MM.1S (cell line): ENCODE results near the gene ZNF740.

ENCODE experiments used
- DNase-seq: peaks from one replicate; pipeline ENCODE4 v3.0.0-alpha.2; 2015
- H2AFZ ChIP-seq: fragments of 300-600 bp; sonication (generic); 2 replicates; pipeline ENCODE4 v1.6.0; 2016; ENCODE audit warnings: antibody characterized with exemption, low read length
- H3F3A ChIP-seq: fragments of 300-600 bp; sonication (generic); 2 replicates; pipeline ENCODE4 v1.6.1; 2016; ENCODE audit warnings: mild to moderate bottlenecking, antibody characterized with exemption, low read length, moderate library complexity, mixed read lengths; ENCODE audit not compliant: insufficient read depth
- H3K27ac ChIP-seq: fragments of 300-600 bp; sonication (generic); 2 replicates; pipeline ENCODE4 v1.5.1; 2016; ENCODE audit warnings: mild to moderate bottlenecking, low read length
- H3K27me3 ChIP-seq: fragments of 300-600 bp; sonication (generic); replicated peaks from 2 replicates; pipeline ENCODE4 v1.6.0; 2016; ENCODE audit warnings: low read length; ENCODE audit not compliant: insufficient read depth
- H3K36me3 ChIP-seq: fragments of 300-600 bp; sonication (generic); replicated peaks from 2 replicates; pipeline ENCODE4 v1.6.1; 2016; ENCODE audit warnings: mild to moderate bottlenecking, low read length, mixed read lengths; ENCODE audit not compliant: insufficient read depth
- H3K4me1 ChIP-seq: fragments of 300-600 bp; sonication (generic); 2 replicates; pipeline ENCODE4 v1.6.1; 2016; ENCODE audit warnings: low read length, mixed read lengths
- H3K4me2 ChIP-seq: fragments of 300-600 bp; sonication (generic); 2 replicates; pipeline ENCODE4 v1.6.0; 2016; ENCODE audit warnings: low read depth, low read length
- H3K4me3 ChIP-seq: fragments of 300-600 bp; sonication (generic); 2 replicates; pipeline ENCODE4 v1.5.1; 2016; ENCODE audit warnings: low read length, mixed read lengths
- H3K79me2 ChIP-seq: fragments of 300-600 bp; sonication (generic); 2 replicates; pipeline ENCODE4 v1.6.1; 2016; ENCODE audit warnings: mixed run types, low read length, mixed read lengths
- H3K9ac ChIP-seq: fragments of 300-600 bp; sonication (generic); 2 replicates; pipeline ENCODE4 v1.6.1; 2016; ENCODE audit warnings: low read length, mixed read lengths
- H3K9me2 ChIP-seq: fragments of 300-600 bp; sonication (generic); replicated peaks from 2 replicates; pipeline ENCODE4 v1.6.1; 2016; ENCODE audit warnings: mild to moderate bottlenecking, low read length, mixed read lengths; ENCODE audit not compliant: insufficient read depth
- H3K9me3 ChIP-seq: fragments of 300-600 bp; sonication (generic); replicated peaks from 2 replicates; pipeline ENCODE4 v1.6.1; 2016; ENCODE audit warnings: mild to moderate bottlenecking, low read length, mixed read lengths; ENCODE audit not compliant: insufficient read depth
- H4K20me1 ChIP-seq: fragments of 300-600 bp; sonication (generic); 2 replicates; pipeline ENCODE4 v1.6.1; 2016; ENCODE audit warnings: mild to moderate bottlenecking, low read length, moderate library complexity, mixed read lengths; ENCODE audit not compliant: insufficient read depth
- CTCF ChIP-seq: fragments of 300-600 bp; sonication (generic); IDR thresholded peaks from 2 replicates; pipeline ENCODE4 v1.5.1; 2016; ENCODE audit warnings: antibody characterized with exemption, low read length, mixed read lengths
- EZH2 ChIP-seq: fragments of 300-600 bp; sonication (generic); optimal IDR thresholded peaks from 2 replicates; pipeline ENCODE3; 2017; ENCODE audit warnings: low read depth, mild to moderate bottlenecking, antibody characterized with exemption, low read length, mixed read lengths
- EZH2phosphoT487 ChIP-seq: fragments of 300-600 bp; sonication (generic); IDR thresholded peaks from 2 replicates; pipeline ENCODE4 v1.6.1; 2018; ENCODE audit warnings: antibody characterized with exemption, low read length

ZNF740 gene

GRCh38 chr12:53218551-53219291, 38.2 kb downstream of the ZNF740 start:
- H3F3A ChIP-seq = peaks cover 16% of the 10 kb centered on the region
- H3K4me1 ChIP-seq = peaks cover 12% of the 10 kb centered on the region
- peak overlapping the region; percentile 99 for H3K4me2 ChIP-seq
- no peak overlapping the region for H3K9ac ChIP-seq
- no peaks in the 10 kb centered on the region for H3K9me2 ChIP-seq
- no peak for DNase-seq
- H3K9me3 ChIP-seq = no peaks in the 10 kb centered on the region
- TF ChIP-seq EZH2phosphoT487 = no peak
- TF ChIP-seq EZH2 = no peak
- TF ChIP-seq CTCF = no peak
- no peaks in the 10 kb centered on the region for H3K27me3 ChIP-seq
- H3K36me3 ChIP-seq = no peaks in the 10 kb centered on the region
- peaks cover 33% of the 10 kb centered on the region for H3K79me2 ChIP-seq
- H3K27ac ChIP-seq = no peak overlapping the region
- peak overlapping the region; percentile 80 for H3K4me3 ChIP-seq
- H2AFZ ChIP-seq = no peak overlapping the region
- H4K20me1 ChIP-seq = no peaks in the 10 kb centered on the region

GRCh38 chr12:53219292-53219955, 38.9 kb downstream of the ZNF740 start:
- no peak overlapping the region for H3K27ac ChIP-seq
- no peaks in the 10 kb centered on the region for H3K9me3 ChIP-seq
- H3F3A ChIP-seq = peaks cover 16% of the 10 kb centered on the region
- no peaks in the 10 kb centered on the region for H3K27me3 ChIP-seq
- TF ChIP-seq CTCF = no peak
- no peak for TF ChIP-seq EZH2
- TF ChIP-seq EZH2phosphoT487 = no peak
- H2AFZ ChIP-seq = no peak overlapping the region
- peaks cover 12% of the 10 kb centered on the region for H3K4me1 ChIP-seq
- no peaks in the 10 kb centered on the region for H3K9me2 ChIP-seq
- peak overlapping the region; percentile 80 for H3K4me3 ChIP-seq
- H3K79me2 ChIP-seq = peaks cover 28% of the 10 kb centered on the region
- peak; percentile 7 for DNase-seq
- H3K9ac ChIP-seq = peak overlapping the region; percentile 23; the same call in 1 of the 2 replicates
- H3K36me3 ChIP-seq = no peaks in the 10 kb centered on the region
- H3K4me2 ChIP-seq = peak overlapping the region; percentile 99
- H4K20me1 ChIP-seq = no peaks in the 10 kb centered on the region

- Histone ChIP-seq H3K4me2 (peak overlapping the region; percentile 99), H3K79me2 (peaks cover 28% of the 10 kb centered on the region), H3K36me3 (no peaks in the 10 kb centered on the region), H3K27ac (peak overlapping the region; percentile 36; the same call in 1 of the 2 replicates), H3F3A (peaks cover 16% of the 10 kb centered on the region), H3K9me3 (no peaks in the 10 kb centered on the region), H3K9me2 (no peaks in the 10 kb centered on the region), H3K9ac (peak overlapping the region; percentile 23; the same call in 1 of the 2 replicates), H3K4me3 (peak overlapping the region; percentile 80), H3K27me3 (no peaks in the 10 kb centered on the region), H4K20me1 (no peaks in the 10 kb centered on the region), H3K4me1 (peaks cover 12% of the 10 kb centered on the region), H2AFZ (peak overlapping the region; percentile 35; the same call in 1 of the 2 replicates)
- DNase-seq = peak; percentile 76
- TF ChIP-seq EZH2phosphoT487 = no peak
- no peak for TF ChIP-seq EZH2
- no peak for TF ChIP-seq CTCF
These were observed 39.6 kb downstream of the ZNF740 start for GRCh38 chr12:53219956-53220693.
